Epithelial cell of esophagus (primary cell): ENCODE measurements around the gene SCN4A.

Experiments
- DNase-seq: peaks from one replicate; pipeline ENCODE4 v3.0.0; 2010; ENCODE audit warnings: low read depth
- H3K4me3 ChIP-seq: 2 replicates; pipeline ENCODE4 v1.5.1; 2011; ENCODE audit warnings: mild to moderate bottlenecking, low read length, control low read depth
- CTCF ChIP-seq: IDR thresholded peaks from 2 replicates; pipeline ENCODE4 v1.5.1; 2011; ENCODE audit warnings: low read depth, mild to moderate bottlenecking, low read length, control low read depth, inconsistent platforms; ENCODE audit not compliant: insufficient read depth; ENCODE audit errors: missing control alignments

SCN4A gene

GRCh38 chr17:63960430-63960829 is 12.3 kb downstream of the SCN4A start:
- no peak overlapping the region for H3K4me3 ChIP-seq
- no peak for TF ChIP-seq CTCF
- DNase-seq, result no peak

GRCh38 chr17:63960006-63960405 is 12.7 kb downstream of the SCN4A start:
- no peak for DNase-seq
- no peak for TF ChIP-seq CTCF

GRCh38 chr17:63956296-63956920 is 16.3 kb downstream of the SCN4A start:
- TF ChIP-seq CTCF, result no peak

More at GRCh38 chr17:63960006-63960405, 12.7 kb downstream of the SCN4A start:
- no peak overlapping the region for H3K4me3 ChIP-seq

GRCh38 chr17:63955791-63956190 is 16.9 kb downstream of the SCN4A start:
- TF ChIP-seq CTCF, result no peak
- no peak overlapping the region for H3K4me3 ChIP-seq
- DNase-seq, result no peak

More at GRCh38 chr17:63956296-63956920, 16.3 kb downstream of the SCN4A start:
- H3K4me3 ChIP-seq, result no peak overlapping the region
- DNase-seq, result no peak

DNA sequence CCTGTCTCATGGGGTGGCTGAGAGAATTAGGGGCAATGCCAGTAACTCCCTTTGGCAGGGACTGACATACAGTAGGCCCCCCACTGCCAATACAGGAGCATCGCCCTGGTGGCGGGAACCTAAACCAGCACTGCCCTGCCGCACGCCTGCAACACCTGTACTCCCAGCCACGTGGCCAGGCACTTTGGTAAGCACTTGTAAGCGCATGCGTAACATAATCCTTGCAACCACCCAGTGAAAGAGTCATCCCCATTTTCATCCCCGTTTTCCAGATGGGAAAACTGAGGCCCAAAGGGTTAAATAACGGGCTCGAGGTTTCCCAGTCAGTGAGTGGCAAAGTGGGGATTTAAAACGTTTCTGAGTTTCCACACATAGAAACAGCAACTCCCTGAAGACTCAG is 17.5 kb downstream of the SCN4A start:
- no peak for TF ChIP-seq CTCF
- no peak overlapping the region for H3K4me3 ChIP-seq
- no peak for DNase-seq

GRCh38 chr17:63954402-63955063 is 18.2 kb downstream of the SCN4A start:
- no peak for DNase-seq
- H3K4me3 ChIP-seq, result no peak overlapping the region
- no peak for TF ChIP-seq CTCF
